B cell (primary cell): ENCODE data around the gene LCN12.

Source experiments
- CTCF ChIP-seq: fragments of 200-600 bp; IDR thresholded peaks from one replicate; pipeline ENCODE4 v1.8.0; 2022; ENCODE audit warnings: antibody characterized with exemption, mild to moderate bottlenecking
- EZH2 ChIP-seq: IDR thresholded peaks from 2 replicates; pipeline ENCODE4 v1.6.1; 2012; ENCODE audit warnings: borderline replicate concordance, low read depth, mild to moderate bottlenecking, moderate library complexity, low read length; ENCODE audit not compliant: insufficient read depth, poor library complexity, severe bottlenecking

- no peak for TF ChIP-seq CTCF
- TF ChIP-seq EZH2: no peak
Observed at GRCh38 chr9:136906266-136906665, 45.8 kb upstream of the LCN12 start.
